HEK293 (cell line): ENCODE data around the gene PSMD13.

Source experiments
- ZBTB48 ChIP-seq: fragments of 450-650 bp; formaldehyde crosslinking; IDR thresholded peaks from 2 replicates; pipeline ENCODE4 v1.5.1; 2016; ENCODE audit warnings: missing biosample characterization, missing genetic modification characterization
- ZFP3 ChIP-seq: fragments of 450-650 bp; formaldehyde crosslinking; IDR thresholded peaks from 2 replicates; pipeline ENCODE4 v1.5.1; 2016; ENCODE audit warnings: low read depth, missing biosample characterization, missing genetic modification characterization
- ZNF473 ChIP-seq: fragments of 450-650 bp; formaldehyde crosslinking; IDR thresholded peaks from 2 replicates; pipeline ENCODE4 v1.5.1; 2017; ENCODE audit warnings: missing biosample characterization, missing genetic modification characterization
- ZNF544 ChIP-seq: fragments of 450-650 bp; formaldehyde crosslinking; IDR thresholded peaks from 2 replicates; pipeline ENCODE4 v1.5.0; 2017; ENCODE audit warnings: missing biosample characterization, missing genetic modification characterization
- ZNF549 ChIP-seq: fragments of 450-650 bp; IDR thresholded peaks from 2 replicates; pipeline ENCODE4 v1.5.1; 2018; ENCODE audit warnings: missing biosample characterization, missing genetic modification characterization, mild to moderate bottlenecking, inconsistent platforms, moderate library complexity

DNA sequence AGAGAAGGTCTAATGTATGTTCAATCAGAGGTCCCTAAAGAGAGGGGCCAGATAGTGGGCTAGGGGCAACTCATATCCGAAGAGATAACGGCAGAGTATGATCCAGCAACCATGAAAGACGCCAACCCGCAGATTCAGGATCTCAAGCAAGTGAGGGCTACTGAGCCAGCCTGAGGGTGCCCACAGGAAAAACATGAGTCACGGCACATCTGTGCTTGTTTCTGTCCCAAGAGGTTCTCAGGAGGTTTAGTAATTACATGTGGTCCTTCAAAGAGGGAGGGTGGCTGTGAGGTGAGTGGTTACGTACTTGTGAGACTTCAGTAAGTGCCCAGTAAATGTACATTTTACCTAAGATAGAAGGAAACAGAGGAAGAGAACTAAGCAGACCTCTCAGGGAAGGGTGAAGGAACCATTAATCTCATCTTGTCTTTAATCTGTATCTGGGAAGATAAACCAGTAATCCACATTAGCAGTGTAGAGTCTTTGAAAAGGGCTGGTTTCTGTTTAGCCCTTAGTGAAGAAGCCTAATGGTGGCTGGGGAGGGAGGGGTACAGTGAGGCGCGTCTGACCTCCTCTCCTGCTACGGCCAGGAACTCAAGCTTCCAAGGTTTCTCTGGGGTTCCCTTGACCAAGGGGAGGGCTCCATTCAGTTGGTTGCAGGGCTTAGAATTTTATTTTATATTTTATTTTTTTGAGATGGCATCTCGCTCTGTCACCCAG is 10.9 kb upstream of the PSMD13 start:
- no peak for TF ChIP-seq ZFP3 (tag by site-specific recombination)
- no peak for TF ChIP-seq ZNF549 (tag by site-specific recombination)
- no peak for TF ChIP-seq ZNF544 (tag by site-specific recombination)
- no peak for TF ChIP-seq ZNF473 (tag by site-specific recombination)
- no peak for TF ChIP-seq ZBTB48
